ENCODE data around the gene DUSP7.

GRCh38 chr3:52086976-52087663 lies 30.7 kb upstream of the DUSP7 start:
- TF ChIP-seq CTCF (IDR thresholded peaks at IDR 0.05): no peak
- TF ChIP-seq EP300 (IDR thresholded peaks at IDR 0.05): no peak

Data from gastroesophageal sphincter (tissue), 3 donors.